Effector memory CD8-positive, alpha-beta T cell (primary cell): Measurements from ENCODE around the gene ARRDC4.
"Not testable (repeated sequence)": the region's sequence is repeated elsewhere in the genome, so short reads cannot be mapped to it uniquely, and the experiment has no call there.

Experiments used
- ATAC-seq: fragments of 150-1000 bp; cut with Tn5 transposase; replicated peaks from 2 replicates; pipeline ENCODE4 v1.10.0; 2021; ENCODE audit warnings: mild to moderate bottlenecking, moderate library complexity
- DNase-seq, 3 experiments: peaks; one replicate each; pipeline ENCODE4 v3.0.0; 2021
- H3K27ac Mint-ChIP-seq, 2 donors: one replicate each; pipeline ENCODE4 v1.8.0; 2022; ENCODE audit warnings: mild to moderate bottlenecking in 2 of 2, mixed read lengths in 2 of 2, moderate library complexity in 2 of 2
- H3K27me3 Mint-ChIP-seq, 2 donors: one replicate each; pipeline ENCODE4 v1.8.0; 2022; ENCODE audit warnings: mixed read lengths in 2 of 2
- H3K36me3 Mint-ChIP-seq: one replicate; pipeline ENCODE4 v1.8.0; 2022; ENCODE audit warnings: mild to moderate bottlenecking, moderate library complexity, mixed read lengths; ENCODE audit not compliant: insufficient read depth
- H3K4me1 Mint-ChIP-seq, 2 donors: one replicate each; pipeline ENCODE4 v1.8.0; 2022; ENCODE audit warnings: low read depth in 2 of 2, mixed read lengths in 2 of 2
- H3K4me3 Mint-ChIP-seq, 2 donors: one replicate each; pipeline ENCODE4 v1.8.0; 2022; ENCODE audit warnings: mild to moderate bottlenecking in 2 of 2, mixed read lengths in 2 of 2, moderate library complexity in 2 of 2
- H3K9me3 Mint-ChIP-seq, 2 donors: one replicate each; pipeline ENCODE4 v1.8.0; 2022; ENCODE audit warnings: mixed read lengths in 2 of 2

Gene ARRDC4

GRCh38 chr15:97976766-97977503 is 16.4 kb downstream of the ARRDC4 start:
- H3K27ac Mint-ChIP-seq, result no peak overlapping the region
- ATAC-seq, result no peak
- no peaks in the 10 kb centered on the region for H3K27me3 Mint-ChIP-seq
- peaks cover 8 to 9% of the 10 kb centered on the region in 2 donors for H3K9me3 Mint-ChIP-seq
- DNase-seq, result no peak
- no peaks in the 10 kb centered on the region for H3K36me3 Mint-ChIP-seq
- no peaks in the 10 kb centered on the region for H3K4me1 Mint-ChIP-seq
- H3K4me3 Mint-ChIP-seq, result no peak overlapping the region

- no peak for ATAC-seq
- H3K36me3 Mint-ChIP-seq, result no peaks in the 10 kb centered on the region
- H3K27ac Mint-ChIP-seq, result no peak overlapping the region
- H3K4me3 Mint-ChIP-seq, result no peak overlapping the region
- no peaks in the 10 kb centered on the region for H3K27me3 Mint-ChIP-seq
- H3K4me1 Mint-ChIP-seq, result no peaks in the 10 kb centered on the region
- no peak for DNase-seq
- peaks cover 8 to 9% of the 10 kb centered on the region in 2 donors for H3K9me3 Mint-ChIP-seq
Measured at GRCh38 chr15:97977734-97978133, 17.2 kb downstream of the ARRDC4 start.

DNA sequence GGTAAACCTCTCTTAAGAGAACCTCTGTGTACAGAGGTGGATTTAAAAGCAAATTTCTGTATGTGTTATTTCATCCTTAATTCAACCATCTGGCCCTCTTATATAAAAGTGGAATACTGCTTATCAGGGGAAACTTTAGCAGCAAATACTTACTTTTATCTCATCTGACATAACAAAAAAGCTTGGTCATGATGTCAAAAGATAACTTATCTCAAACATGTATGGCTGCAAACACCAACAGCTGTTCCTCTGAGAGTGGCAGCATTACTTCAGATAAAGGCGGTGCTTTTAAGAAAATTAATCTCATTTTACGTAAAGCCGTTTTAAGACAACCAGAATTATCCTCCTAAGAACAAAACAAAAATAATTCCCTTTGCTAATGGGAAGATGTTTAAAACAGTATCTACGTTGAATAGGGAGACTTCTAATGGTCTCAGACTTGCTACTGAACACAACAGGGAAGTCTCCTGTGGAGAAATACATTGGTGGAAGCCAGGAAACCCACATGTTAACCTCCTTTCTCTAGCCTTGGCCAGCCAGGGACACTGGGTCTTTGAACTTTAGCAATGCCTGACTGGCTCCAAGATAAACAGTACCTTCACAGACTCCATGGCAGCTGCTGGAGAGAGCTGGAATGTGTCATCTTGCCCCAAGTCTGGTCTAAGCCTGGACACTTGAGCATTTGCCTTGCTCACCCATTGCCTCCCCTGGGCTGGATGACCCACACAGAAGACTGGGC is 18.1 kb downstream of the ARRDC4 start:
- Mint-ChIP-seq H3K27ac (no peak overlapping the region), H3K36me3 (no peaks in the 10 kb centered on the region), H3K27me3 (no peaks in the 10 kb centered on the region), H3K4me1 (no peaks in the 10 kb centered on the region), H3K9me3 (peaks cover 8 to 9% of the 10 kb centered on the region in 2 donors), H3K4me3 (no peak overlapping the region)
- DNase-seq (no peak), ATAC-seq (no peak)

- no peak for DNase-seq
Measured at GRCh38 chr15:97979140-97979520, 18.6 kb downstream of the ARRDC4 start.

GRCh38 chr15:97981058-97981457 is 20.6 kb downstream of the ARRDC4 start:
- Mint-ChIP-seq H3K27me3 (no peaks in the 10 kb centered on the region), H3K4me1 (no peaks in the 10 kb centered on the region), H3K27ac (no peak overlapping the region), H3K9me3 (peaks cover 9 to 12% of the 10 kb centered on the region in 2 donors), H3K36me3 (no peaks in the 10 kb centered on the region), H3K4me3 (no peak overlapping the region)
- DNase-seq (no peak), ATAC-seq (no peak)

More at GRCh38 chr15:97979140-97979520, 18.6 kb downstream of the ARRDC4 start:
- no peak overlapping the region for H3K27ac Mint-ChIP-seq
- no peaks in the 10 kb centered on the region for H3K4me1 Mint-ChIP-seq
- no peaks in the 10 kb centered on the region for H3K27me3 Mint-ChIP-seq
- no peak for ATAC-seq
- no peak overlapping the region for H3K4me3 Mint-ChIP-seq
- H3K36me3 Mint-ChIP-seq, result no peaks in the 10 kb centered on the region
- peaks cover 8 to 9% of the 10 kb centered on the region in 2 donors for H3K9me3 Mint-ChIP-seq

GRCh38 chr15:97981758-97982157 is 21.3 kb downstream of the ARRDC4 start:
- Mint-ChIP-seq H3K36me3 (no peaks in the 10 kb centered on the region), H3K4me3 (no peak overlapping the region), H3K9me3 (peaks cover 16 to 18% of the 10 kb centered on the region in 2 donors), H3K27me3 (no peaks in the 10 kb centered on the region), H3K27ac (no peak overlapping the region), H3K4me1 (no peaks in the 10 kb centered on the region)
- no peak for ATAC-seq
- DNase-seq, result no peak

GRCh38 chr15:97984157-97984556 is 23.7 kb downstream of the ARRDC4 start:
- DNase-seq (no peak), ATAC-seq (no peak)
- no peaks in the 10 kb centered on the region for H3K36me3 Mint-ChIP-seq
- no peaks in the 10 kb centered on the region for H3K4me1 Mint-ChIP-seq
- peaks cover 17 to 28% of the 10 kb centered on the region in 2 donors for H3K9me3 Mint-ChIP-seq
- H3K4me3 Mint-ChIP-seq, result no peak overlapping the region
- H3K27ac Mint-ChIP-seq, result no peak overlapping the region
- H3K27me3 Mint-ChIP-seq, result no peaks in the 10 kb centered on the region

- H3K4me1 Mint-ChIP-seq, H3K27me3 Mint-ChIP-seq, H3K4me3 Mint-ChIP-seq, H3K27ac Mint-ChIP-seq, ATAC-seq, H3K36me3 Mint-ChIP-seq, DNase-seq: not testable (repeated sequence)
- peaks cover 14 to 22% of the 10 kb centered on the region in 2 donors for H3K9me3 Mint-ChIP-seq
Measured at GRCh38 chr15:97985979-97986378, 25.5 kb downstream of the ARRDC4 start.

DNA sequence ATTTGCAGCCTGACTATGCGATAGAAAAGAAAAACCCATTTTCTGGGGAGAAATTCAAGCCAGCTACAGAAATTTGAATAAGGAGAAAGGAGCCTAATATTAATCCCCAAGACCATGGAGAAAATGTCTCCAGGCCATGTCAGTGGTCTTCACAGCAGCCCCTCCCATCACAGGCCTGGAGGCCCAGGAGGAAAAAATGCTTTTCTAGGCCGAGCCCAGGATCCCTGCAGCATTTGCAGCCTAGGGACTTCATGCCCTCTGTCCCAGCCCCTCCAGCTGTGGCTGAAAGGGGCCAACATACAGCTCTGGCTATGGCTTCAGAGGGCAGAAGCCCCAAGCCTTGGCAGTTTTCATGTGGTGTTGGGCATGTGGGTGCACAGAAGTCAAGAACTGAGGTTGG is 26.3 kb downstream of the ARRDC4 start:
- Mint-ChIP-seq H3K27me3 (no peaks in the 10 kb centered on the region), H3K4me3 (no peak overlapping the region), H3K36me3 (no peaks in the 10 kb centered on the region), H3K27ac (no peak overlapping the region), H3K4me1 (no peaks in the 10 kb centered on the region), H3K9me3 (peaks cover 14 to 22% of the 10 kb centered on the region in 2 donors)
- ATAC-seq (no peak), DNase-seq (no peak)

GRCh38 chr15:97989299-97989698 is 28.8 kb downstream of the ARRDC4 start:
- H3K27me3 Mint-ChIP-seq, result no peaks in the 10 kb centered on the region
- H3K4me1 Mint-ChIP-seq, result no peaks in the 10 kb centered on the region
- H3K27ac Mint-ChIP-seq, result no peak overlapping the region
- H3K36me3 Mint-ChIP-seq, result no peaks in the 10 kb centered on the region
- no peak for DNase-seq
- ATAC-seq, result no peak
- H3K9me3 Mint-ChIP-seq, result peaks cover 14 to 22% of the 10 kb centered on the region in 2 donors
- H3K4me3 Mint-ChIP-seq, result no peak overlapping the region

DNA sequence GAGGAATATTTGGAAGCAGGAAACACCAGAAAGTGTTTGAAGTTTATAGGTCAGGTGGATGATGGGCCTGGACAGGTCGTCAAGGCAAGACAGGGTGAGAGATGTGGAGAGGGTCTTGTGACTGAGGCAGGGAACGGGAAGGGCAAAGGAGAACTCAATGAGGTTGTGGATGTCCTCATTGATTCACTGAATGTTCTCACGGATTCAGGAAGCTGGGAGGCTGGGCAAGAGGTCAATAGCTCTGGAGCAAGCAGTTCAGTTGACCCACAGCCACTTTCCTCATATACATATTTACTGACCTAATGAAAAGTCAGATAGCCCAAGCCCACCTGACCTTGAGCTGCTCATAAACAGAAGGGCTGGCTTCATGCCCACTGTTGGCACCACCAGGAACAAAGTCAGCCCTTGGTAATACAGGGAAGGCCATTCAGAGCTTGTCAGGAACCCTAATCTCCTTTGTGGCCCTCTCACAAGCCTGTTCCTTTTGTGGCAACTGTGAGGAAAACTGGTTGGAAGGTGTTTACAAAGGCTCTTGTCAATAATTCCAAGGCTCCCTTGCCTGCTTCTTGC is 31.6 kb downstream of the ARRDC4 start:
- no peak for DNase-seq
- no peaks in the 10 kb centered on the region for H3K36me3 Mint-ChIP-seq
- ATAC-seq, result no peak
- peaks cover 0 to 3% of the 10 kb centered on the region in 2 donors for H3K4me1 Mint-ChIP-seq
- no peak overlapping the region for H3K27ac Mint-ChIP-seq
- no peaks in the 10 kb centered on the region for H3K27me3 Mint-ChIP-seq
- H3K4me3 Mint-ChIP-seq, result no peak overlapping the region
- H3K9me3 Mint-ChIP-seq, result peaks cover 8 to 19% of the 10 kb centered on the region in 2 donors

DNA sequence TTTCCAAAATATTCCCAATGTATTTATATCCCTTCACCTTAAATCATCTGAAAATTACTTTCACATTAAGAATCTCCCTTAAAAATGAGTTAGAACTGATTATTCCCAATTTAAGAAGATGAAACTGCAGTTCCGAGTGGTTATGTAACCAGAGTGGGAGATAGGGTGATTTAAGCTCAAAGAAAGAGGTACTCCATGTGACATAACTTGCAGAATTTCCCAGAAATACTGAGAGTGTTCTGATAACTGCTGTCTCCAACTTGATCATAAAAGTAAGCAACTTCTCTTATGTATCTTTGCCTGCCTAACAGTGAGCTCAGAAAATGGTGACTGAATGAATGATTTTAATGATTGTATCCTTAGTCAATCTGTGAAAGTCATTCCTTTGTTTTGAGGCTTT is 32.3 kb downstream of the ARRDC4 start:
- peaks cover 6 to 17% of the 10 kb centered on the region in 2 donors for H3K9me3 Mint-ChIP-seq
- H3K4me3 Mint-ChIP-seq, result no peak overlapping the region
- ATAC-seq, result no peak
- no peak for DNase-seq
- peaks cover 0 to 3% of the 10 kb centered on the region in 2 donors for H3K4me1 Mint-ChIP-seq
- H3K36me3 Mint-ChIP-seq, result no peaks in the 10 kb centered on the region
- H3K27me3 Mint-ChIP-seq, result no peaks in the 10 kb centered on the region
- no peak overlapping the region for H3K27ac Mint-ChIP-seq

GRCh38 chr15:97993310-97993738 is 32.8 kb downstream of the ARRDC4 start:
- ATAC-seq, result no peak

GRCh38 chr15:97994236-97994635 is 33.7 kb downstream of the ARRDC4 start:
- H3K4me3 Mint-ChIP-seq, result no peak overlapping the region
- no peak overlapping the region for H3K27ac Mint-ChIP-seq
- no peak for DNase-seq
- peaks cover 2 to 9% of the 10 kb centered on the region in 2 donors for H3K9me3 Mint-ChIP-seq
- H3K36me3 Mint-ChIP-seq, result no peaks in the 10 kb centered on the region
- no peaks in the 10 kb centered on the region for H3K27me3 Mint-ChIP-seq
- ATAC-seq, result no peak
- peaks cover 0 to 3% of the 10 kb centered on the region in 2 donors for H3K4me1 Mint-ChIP-seq

More at GRCh38 chr15:97993310-97993738, 32.8 kb downstream of the ARRDC4 start:
- peaks cover 6 to 12% of the 10 kb centered on the region in 2 donors for H3K9me3 Mint-ChIP-seq
- peaks cover 0 to 3% of the 10 kb centered on the region in 2 donors for H3K4me1 Mint-ChIP-seq
- H3K27ac Mint-ChIP-seq, result no peak overlapping the region
- DNase-seq, result no peak
- no peaks in the 10 kb centered on the region for H3K36me3 Mint-ChIP-seq
- H3K27me3 Mint-ChIP-seq, result no peaks in the 10 kb centered on the region
- no peak overlapping the region for H3K4me3 Mint-ChIP-seq
